Activated CD8-positive, alpha-beta memory T cell treated with anti-CD3 and anti-CD28 coated beads, Interleukin-2, amount 50 U/mL, for 48 hours (primary cell): Measurements from ENCODE around the gene CDK5RAP3.
A peak's percentile ranks its signal among the peaks of the same experiment; 100 is the strongest.
"Not testable (repeated sequence)": the region's sequence is repeated elsewhere in the genome, so short reads cannot be mapped to it uniquely, and the experiment has no call there.

Source experiments
- DNase-seq: peaks from one replicate; pipeline ENCODE4 v3.0.0-alpha.2; 2020

The CDK5RAP3 gene

DNA sequence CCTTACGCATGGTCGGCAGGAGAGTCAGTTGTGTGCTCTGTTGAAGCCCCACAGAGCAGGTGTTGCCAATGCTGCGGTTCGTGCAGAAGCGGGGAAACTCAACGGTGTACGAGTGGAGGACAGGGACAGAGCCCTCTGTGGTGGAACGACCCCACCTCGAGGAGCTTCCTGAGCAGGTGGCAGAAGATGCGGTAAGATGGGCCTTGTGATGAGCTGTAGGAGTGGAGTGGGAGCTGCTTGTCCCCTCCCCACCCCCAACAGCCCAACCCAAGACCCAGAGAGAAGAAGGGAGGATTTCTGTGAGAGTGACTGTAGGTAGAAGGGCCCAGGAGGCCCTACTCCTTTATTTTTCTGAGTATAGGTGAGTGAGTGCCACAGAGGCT lies 4.9 kb downstream of the CDK5RAP3 start:
- no peak for DNase-seq

DNA sequence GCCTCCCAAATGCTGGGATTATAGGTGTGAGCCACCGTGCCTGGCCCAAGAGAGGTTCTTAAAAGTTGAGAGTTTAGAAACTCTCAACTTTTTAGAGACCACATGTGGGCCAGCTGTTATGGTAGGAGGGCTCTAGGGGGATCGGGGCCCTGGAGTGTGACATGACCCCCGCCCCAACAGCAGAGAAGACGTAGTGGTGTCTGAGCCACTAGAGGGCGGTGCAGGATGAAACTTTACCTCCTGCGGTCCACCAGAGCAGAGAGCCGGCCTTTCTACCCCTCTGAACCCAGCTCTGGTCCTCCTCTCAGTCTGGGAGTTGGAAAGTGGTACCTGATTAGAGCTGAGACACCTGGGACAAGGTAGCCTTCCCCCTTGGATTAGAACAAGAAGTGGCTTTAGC lies 7.4 kb downstream of the CDK5RAP3 start:
- peak; percentile 68 for DNase-seq

DNA sequence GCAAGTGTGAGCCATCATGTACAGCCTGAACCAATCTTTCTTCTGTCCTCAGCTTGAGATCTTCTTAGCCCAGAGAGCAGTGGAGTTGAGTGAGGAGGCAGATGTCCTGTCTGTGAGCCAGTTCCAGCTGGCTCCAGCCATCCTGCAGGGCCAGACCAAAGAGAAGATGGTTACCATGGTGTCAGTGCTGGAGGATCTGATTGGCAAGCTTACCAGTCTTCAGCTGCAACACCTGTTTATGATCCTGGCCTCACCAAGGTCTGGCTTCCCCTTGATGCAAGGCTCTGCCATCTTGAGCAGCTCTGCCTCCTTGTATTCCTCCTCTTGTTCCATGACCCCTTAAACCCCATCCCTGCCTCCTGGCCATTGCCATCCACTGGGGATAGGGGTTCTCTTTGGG lies 9.6 kb downstream of the CDK5RAP3 start:
- no peak for DNase-seq

DNA sequence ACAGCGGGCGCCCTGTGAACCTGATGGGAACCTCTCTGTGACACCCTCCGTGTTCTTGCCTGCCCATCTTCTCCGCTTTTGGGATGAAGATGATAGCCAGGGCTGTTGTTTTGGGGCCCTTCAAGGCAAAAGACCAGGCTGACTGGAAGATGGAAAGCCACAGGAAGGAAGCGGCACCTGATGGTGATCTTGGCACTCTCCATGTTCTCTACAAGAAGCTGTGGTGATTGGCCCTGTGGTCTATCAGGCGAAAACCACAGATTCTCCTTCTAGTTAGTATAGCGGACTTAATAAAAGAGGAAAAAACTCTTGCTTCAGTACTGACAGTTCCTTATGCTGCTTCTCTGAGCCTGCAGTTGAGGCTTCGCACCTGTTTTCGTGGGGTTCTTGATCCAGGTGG lies 10.5 kb downstream of the CDK5RAP3 start:
- no peak for DNase-seq

DNA sequence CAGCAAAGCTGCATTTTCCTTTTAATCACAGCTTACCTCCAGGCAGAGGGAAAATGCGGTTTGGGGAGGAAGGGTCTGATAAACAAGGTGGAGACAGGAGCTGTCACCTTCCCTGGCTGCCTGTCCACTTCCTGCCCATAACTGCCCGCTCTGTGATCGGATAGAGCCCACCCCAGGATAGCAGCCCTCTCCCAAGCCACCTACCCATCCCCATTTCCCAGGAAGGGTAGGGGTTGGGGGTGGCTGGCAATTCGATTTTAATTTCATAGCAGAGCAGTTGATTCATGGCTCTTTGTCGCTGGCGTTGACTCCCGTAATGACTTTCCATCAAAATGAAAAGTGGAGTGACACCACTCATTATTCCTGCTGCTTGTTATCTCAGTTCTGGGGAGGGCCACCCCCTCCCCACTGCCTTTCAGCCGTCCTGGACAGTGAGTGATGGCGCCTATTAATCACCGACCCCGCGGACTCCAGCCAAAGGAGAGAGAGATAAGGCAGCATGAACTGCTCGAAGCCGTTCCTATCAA lies 11.2 kb downstream of the CDK5RAP3 start:
- no peak for DNase-seq

DNA sequence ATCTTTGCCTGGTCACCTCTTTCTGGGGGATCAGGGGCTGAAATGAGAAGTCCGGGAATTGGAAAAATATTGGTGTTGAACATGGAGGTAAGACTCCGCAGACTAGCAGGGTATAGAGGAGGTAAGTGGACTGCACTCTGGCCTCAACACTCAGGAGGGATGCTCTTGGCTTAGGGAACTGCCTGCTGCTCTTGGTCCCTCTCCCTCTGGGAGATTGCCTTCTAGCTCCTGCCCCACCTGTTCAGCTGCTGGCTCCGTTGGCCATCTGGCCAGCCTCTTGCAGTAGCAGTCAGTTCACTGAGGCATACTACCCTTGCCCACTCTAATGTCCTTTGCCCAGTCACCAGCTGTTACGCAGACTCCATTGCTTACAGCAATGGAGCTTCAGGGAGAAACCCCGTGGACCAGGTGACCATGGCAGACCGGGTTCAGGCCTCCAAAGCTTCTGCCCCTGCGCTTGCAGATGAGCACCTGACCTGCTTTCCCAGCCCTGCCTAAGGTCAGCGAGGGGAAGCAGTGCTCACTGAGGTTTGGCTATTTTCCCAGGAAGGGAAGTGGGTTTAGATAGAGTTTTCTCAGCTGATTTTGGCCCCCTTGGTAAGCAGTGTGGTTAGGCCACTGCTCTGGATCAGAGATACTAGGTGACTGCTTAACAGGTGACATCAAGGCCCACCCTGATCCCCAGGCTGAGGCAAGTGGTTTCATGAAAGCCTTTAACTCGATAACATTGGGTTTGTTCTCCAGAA lies 11.9 kb downstream of the CDK5RAP3 start:
- DNase-seq: no peak

DNA sequence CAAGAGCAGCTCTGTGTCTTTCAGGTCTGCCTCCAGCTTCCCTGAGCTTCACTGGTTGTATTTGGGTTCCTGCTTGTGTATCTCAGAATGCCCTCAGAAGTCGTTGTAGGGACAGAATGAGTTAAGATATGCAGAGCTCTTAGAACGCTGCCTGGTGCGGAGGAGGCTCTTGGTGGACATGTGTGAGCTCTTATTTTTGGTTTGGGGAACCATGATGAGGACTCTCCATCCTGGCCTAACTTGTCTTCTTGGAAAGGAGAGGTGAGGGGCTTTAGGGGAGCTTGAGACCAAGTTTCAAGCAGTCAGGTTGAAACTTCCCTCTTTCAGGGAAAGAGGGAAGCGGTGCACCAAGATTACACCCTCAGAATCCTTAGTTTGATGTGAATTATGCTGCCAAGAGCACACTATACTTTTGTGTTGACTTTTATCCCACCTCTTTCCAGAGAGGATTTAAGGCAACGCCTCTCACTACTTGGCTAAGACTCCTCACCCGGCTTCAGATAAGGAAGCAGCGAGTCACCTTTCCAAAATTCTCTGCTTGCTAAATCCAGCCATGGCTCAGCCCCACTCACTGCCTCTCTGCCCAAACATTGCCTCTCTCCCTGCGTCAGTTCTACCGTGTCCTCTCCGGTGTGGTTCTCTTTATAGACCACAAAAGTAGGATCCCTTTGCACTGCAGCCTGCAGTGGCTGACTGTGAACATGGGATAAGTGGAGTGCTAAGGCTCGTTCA lies 12.7 kb downstream of the CDK5RAP3 start:
- DNase-seq: no peak

DNA sequence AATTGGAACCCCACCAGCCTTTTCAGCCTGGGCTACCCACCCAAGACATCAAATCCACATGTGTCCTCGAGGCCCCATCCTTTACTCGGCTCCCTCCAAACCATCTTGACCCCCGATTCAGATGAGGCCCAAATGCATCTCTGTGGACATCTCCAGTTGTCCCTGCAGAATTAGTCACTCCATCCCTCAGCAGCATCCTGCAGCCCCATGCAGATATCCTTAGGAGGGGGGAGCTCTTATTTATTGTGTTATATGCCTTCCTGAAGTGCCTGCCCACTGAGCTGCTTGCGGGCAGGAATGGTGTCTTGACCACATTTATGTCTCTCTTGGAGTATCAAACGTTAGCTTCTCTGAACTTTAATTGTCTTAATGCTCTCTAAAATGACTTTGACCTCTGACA lies 15.6 kb downstream of the CDK5RAP3 start:
- no peak for DNase-seq

DNA sequence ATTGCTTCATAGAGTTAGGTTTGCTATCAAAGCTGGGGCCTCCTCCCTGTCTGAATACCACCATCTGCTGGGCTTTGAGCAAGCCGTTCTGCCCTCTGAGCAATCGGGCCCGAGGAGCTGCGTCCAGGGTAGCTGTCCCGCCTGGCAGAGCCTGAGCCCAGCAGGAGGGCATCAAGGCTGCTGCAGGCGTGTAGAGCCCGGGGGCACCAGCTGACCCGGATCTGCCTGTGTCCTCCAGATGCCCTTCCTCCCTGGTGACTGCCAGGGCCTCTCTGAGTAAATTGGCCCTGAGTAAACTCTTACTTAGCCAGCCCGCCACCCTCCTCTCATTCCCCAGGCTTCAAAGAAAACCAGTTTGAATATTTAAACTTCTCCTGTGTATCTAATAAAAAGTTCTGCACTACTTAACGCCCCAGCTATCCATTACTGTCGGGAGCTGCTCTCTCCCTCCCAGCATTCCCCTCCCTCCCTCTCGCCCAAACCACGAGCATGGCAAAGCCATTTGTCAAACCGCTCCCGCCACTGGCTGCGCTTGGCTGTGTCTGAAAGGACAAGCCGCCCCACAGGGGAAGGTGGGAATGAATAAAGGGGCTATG lies 16.4 kb downstream of the CDK5RAP3 start:
- no peak for DNase-seq

DNA sequence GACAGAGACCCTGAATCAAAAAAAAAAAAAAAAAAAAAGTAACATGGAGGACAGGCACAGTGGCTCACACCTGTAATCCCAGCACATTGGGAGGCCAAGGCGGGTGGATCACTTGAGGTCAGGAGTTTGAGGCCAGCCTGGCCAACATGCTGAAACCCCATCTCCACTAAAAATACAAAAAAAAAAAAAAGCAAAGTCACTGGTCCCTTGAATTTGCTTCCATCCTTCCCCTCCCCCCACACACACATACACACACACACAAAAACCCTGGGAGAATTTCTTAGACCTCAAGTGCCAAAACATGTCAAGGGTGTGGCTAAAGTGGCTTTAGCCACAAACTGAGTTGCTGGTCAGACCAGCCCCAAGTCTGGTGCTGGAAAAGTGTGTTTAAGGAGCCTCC lies 17.5 kb downstream of the CDK5RAP3 start:
- not testable (repeated sequence) for DNase-seq

DNA sequence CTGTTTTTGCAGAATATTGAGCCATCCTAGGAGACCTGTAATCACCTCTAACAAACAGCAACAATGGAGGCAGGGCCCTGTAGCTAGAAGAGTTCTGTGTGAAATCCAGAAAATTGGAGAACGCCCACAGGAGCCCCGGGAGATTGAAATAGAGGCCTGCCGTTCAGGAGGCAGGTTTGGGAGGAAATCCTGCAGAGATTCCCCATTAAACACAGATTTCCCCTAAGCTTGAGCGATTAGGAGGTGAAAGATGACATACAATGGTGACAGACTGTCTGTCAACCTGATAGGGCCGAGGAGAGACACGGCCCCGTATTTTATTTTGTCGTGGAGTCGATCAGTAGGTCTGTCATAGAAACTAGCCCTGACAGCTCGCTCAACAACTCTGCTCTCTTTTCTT lies 18.2 kb downstream of the CDK5RAP3 start:
- DNase-seq: no peak

DNA sequence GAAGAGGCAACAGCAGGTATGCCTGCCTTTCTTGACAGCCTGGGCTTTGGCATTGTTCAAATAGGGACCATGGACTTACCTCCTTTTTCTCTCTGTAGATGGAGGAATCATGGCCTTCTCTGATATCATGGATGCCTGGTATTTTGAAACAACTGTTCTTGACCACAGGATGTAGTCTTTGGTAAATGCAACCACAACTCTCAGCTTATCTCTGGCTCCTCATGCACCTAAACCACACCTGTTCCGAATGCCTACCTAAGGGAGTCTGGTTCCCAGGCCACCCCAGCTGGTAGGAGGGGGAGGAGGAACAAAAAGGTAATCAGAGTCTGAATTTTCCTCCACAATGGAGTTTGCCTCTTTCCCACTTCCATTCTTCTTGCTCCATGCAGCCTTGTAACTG lies 18.8 kb downstream of the CDK5RAP3 start:
- no peak for DNase-seq

DNA sequence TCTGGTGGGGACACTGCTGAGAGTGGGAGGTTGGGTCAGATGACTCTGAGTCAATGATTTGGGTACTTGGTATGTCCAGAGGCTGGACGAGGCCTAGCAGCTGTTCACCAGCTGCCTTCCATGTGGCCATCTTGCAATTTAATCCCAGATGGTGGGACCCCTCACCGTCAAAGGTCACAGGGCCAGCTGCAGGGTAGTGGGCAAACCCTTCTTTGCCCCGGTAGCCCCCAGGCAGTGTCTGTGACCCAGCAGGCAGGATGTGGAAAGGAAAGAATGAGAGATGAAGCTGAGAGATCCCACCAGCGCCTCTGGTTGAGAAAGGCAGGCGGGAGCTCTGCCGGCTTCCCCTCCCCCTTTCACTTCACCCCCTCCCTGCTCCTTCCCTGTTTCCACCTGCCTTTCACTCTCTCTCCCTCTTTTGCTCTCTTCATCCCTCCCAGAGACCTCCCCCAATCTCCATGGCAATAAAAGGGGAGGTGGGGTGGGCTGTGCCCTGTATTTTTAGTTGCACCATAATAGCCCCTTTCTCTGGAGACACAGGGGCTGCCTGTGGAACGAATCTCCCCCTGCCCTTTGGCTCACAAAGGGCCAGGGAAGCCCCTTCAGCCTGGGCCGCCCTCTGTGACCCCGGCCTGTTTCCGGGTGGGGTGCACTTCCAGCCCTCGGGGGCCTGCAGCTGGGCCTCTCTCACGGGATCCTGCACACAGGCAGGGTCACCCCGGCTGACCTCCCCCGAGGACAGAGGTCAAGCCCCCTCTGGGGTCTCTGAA lies 20.2 kb downstream of the CDK5RAP3 start:
- no peak for DNase-seq

DNA sequence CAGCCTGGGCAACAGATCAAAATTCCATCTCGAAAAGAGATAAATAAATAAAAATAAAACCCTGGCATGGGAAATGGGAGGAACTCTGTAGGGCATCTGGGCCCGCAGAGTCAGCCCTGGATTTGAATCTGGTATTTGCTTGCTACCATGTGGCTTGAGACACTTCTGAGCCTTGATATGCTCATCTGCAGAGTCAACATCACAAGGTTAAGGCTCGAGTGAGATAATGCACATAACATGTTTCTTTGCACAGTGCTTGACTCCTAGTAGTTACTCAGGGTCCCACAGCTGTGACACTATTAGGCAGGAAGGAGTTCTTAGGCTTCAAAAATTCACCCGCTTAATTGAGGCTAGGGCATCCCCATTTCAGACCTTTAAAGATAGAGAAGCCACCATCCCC lies 21.3 kb downstream of the CDK5RAP3 start:
- no peak for DNase-seq

DNA sequence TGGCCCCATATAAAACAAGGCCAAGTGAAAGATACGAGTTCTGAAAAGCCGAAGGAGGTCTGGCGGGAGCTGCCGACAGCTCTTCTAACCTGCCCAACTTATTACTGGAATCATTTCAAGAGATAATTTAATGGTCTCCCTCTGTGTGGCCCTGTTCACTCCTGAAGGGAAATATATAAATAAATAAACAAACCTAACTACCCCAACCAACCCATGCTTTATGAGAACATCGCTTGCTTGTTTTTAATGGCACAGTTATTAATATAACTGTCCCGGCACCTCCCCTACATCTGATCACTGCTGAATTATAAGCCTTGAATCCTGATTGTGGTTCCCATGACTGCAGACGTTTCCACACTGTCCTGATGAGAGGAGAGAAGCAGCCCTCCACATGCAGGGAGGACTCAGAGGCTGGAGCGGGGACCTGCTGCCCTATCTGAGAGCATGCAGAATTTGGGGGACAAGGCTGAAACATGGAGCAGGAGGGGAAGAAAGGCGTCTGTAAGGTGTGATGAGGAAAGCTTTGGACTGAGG lies 22.2 kb downstream of the CDK5RAP3 start:
- DNase-seq: no peak

DNA sequence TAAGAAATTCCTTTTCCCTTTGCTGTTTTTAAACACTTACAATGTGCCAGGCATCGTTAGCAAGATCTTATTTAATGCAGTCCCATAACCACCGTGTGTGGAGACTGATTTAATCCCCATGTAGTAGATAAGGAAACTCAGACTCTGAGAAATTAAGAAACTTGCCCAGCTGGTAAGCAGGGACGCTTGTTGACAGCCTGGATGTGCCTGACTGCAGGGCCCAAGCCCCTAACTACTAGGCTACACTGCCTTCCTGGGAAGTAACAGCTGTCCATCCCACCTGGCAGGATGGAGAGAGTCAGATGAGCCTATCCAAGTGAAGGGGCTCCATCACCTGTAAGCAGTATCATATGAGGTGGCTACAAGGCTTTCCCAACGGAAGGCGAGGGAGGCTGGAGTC lies 23.1 kb downstream of the CDK5RAP3 start:
- DNase-seq: no peak

DNA sequence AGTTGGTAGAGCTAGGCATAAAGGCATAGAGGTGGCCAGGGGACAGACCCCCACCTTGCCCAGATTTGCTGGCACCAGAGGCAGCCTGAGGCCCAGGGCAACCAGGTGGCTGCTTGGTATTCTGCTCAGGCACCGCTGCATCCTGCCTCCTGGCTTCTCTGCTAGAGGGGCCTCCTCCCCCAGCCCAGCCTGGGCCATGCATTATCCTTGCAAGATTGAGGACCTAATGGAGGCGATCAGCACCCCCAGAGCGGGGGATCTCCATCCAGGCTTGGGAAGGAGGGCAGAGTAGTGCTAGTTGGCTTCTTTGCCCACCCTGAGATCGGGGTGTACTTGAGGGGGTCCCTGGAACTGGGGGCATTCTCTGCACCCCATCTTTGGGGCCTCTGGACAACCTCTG lies 23.8 kb downstream of the CDK5RAP3 start:
- no peak for DNase-seq

DNA sequence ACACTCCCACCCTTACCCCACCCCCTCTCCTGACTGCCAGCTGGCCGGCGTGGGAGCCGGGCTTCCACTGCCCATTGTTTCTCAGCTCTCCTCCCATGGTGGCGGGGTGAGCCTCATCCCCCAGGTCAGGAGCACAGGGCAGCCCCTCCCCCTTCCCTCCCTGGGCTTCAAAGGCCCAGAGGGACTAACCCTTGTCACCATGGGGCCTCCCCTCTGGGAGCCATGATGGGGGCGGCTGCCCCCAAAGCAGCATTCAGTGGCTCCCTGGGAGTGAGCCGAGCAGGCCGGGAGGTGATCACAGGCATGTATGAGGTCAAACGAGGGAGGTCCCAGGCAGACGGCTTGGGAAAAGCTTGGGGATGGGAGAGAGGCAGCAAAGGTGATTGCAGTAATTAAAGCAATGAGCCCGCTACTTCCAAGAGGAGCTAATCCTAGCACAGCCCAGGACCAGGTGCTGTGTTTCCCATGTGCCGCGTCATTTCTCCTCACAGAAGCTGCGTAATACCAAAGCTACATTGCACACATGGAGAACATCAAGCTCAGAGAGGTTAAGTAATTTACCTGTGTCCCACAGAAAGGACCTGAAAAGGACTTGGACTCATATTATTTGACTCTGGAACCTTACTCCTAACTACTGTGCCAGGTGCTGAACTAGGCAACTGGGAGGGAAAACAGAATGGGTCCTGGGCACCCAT lies 24.5 kb downstream of the CDK5RAP3 start:
- no peak for DNase-seq

DNA sequence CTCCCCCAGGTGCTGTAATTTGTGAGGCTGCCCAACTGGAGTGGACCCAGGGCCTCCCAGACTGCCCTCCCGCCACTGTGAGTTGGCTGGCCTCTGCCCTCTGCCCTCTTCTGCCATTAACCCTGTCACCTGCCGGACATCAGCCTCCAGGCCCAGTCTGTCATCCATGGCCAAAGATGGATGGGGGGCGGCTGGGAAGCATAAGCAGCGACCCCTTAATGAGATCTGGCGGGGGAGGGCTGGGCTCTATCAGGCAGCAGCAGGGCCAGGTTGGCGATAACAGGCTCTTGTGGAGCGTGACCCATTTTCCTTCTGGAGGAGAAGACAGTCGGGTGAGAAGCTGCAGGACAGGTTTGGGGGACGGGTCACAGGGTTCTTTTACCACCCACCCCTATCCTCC lies 25.3 kb downstream of the CDK5RAP3 start:
- no peak for DNase-seq

DNA sequence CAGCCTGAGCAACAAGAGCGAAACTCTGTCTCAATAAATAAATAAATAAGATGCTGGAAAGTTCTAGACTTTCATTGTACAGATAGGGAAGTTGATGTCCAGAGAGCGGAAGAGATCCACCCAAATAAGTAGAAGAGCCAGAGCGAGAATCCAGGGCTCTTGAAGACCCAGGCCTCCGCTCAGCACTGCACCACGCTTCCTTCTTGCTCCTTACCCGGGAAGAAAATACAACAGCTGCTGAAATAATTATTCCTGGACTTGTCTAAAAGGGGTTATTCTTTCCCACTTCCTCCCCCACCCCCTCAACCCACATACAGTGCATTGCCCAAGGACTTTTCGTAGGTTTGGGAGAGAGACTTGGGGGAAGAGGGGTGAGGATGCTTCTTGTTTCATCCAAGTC lies 26.7 kb downstream of the CDK5RAP3 start:
- no peak for DNase-seq

DNA sequence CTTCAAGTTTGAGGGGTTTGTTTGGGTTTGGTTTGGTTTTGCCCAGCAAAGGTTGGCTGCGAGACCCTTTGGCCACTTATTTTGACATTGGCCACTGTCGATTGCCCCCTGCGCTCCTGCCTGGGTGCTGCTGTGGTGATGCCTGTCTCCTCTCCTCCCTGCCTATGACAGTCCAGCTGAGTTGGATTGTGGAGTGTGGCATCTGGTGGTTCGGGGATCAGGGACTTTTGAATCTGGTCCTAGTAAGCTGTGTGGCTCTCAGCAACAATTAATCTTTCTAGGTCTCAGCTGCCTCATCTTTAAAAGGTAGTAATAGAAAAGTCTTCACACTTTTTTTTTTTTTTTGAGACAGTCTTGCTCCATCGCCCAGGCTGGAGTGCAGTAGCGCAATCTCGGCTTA lies 27.1 kb downstream of the CDK5RAP3 start:
- DNase-seq: no peak

DNA sequence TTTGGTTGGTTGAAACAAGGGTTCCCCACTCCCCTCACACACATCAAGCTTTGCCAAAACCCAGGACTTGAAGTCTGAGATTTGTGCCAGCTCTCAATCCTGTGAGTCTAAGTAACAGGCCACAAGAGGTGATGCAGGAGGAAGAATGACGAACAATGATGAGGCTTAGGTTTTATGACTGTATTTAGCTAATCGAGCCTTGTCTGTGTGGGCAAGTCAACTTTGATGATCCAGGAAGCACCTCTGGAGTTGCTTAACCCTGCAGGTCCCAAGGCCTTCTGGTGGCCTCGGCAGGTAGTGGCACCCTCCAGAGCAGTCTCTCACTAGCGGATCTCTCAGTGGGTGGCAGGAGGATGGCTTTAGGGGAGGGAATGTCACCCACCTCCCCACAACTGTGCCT lies 28.7 kb downstream of the CDK5RAP3 start:
- no peak for DNase-seq
